ENCODE results near the gene ZXDC.

GRCh38 chr3:126488886-126489569 is 13.3 kb upstream of the ZXDC start:
- no peak for TF ChIP-seq CTCF (IDR thresholded peaks at IDR 0.05)
- TF ChIP-seq POLR2A (IDR thresholded peaks at IDR 0.05) = no peak

Measured in lower leg skin (tissue), 3 donors.